Retinal pigment epithelial cell (primary cell): ENCODE data around the gene MLIP.
"Not testable (repeated sequence)": the region's sequence is repeated elsewhere in the genome, so short reads cannot be mapped to it uniquely, and the experiment has no call there.

Source experiments
- DNase-seq: peaks from one replicate; pipeline ENCODE4 v3.0.0-alpha.2; 2010; ENCODE audit warnings: low read depth
- H3K4me3 ChIP-seq: 2 replicates; pipeline ENCODE4 v1.5.1; 2011; ENCODE audit warnings: mild to moderate bottlenecking, low read length, control low read depth, moderate library complexity
- TF ChIP-seq, protein P1 (sequence below): conservative IDR thresholded peaks from 2 replicates; pipeline ENCODE4 v1.5.1; 2011; ENCODE audit warnings: low read depth, low read length, control low read depth, inconsistent platforms

MLIP gene

DNA sequence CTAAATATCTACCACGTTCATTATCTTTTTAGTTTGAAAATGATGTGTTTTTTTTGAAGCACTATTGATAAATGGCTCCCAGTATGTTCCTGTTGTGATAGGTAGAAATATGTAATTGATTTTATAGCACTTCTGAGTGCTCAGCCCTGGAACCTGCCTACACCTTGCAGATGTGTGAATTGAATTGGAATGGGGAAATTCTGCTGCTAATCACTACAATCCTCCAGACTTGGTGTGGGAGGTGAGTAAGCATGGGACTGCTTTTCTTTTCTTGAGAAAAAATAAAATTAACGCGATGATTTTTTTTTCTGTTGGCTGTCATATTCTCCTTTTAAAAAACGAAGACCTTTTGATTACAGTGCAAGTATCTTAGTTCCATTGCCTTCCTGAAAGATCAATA is 37.1 kb upstream of the MLIP start:
- TF ChIP-seq, protein P1, sequence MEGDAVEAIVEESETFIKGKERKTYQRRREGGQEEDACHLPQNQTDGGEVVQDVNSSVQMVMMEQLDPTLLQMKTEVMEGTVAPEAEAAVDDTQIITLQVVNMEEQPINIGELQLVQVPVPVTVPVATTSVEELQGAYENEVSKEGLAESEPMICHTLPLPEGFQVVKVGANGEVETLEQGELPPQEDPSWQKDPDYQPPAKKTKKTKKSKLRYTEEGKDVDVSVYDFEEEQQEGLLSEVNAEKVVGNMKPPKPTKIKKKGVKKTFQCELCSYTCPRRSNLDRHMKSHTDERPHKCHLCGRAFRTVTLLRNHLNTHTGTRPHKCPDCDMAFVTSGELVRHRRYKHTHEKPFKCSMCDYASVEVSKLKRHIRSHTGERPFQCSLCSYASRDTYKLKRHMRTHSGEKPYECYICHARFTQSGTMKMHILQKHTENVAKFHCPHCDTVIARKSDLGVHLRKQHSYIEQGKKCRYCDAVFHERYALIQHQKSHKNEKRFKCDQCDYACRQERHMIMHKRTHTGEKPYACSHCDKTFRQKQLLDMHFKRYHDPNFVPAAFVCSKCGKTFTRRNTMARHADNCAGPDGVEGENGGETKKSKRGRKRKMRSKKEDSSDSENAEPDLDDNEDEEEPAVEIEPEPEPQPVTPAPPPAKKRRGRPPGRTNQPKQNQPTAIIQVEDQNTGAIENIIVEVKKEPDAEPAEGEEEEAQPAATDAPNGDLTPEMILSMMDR: no peak
- no peak overlapping the region for H3K4me3 ChIP-seq
- no peak for DNase-seq

DNA sequence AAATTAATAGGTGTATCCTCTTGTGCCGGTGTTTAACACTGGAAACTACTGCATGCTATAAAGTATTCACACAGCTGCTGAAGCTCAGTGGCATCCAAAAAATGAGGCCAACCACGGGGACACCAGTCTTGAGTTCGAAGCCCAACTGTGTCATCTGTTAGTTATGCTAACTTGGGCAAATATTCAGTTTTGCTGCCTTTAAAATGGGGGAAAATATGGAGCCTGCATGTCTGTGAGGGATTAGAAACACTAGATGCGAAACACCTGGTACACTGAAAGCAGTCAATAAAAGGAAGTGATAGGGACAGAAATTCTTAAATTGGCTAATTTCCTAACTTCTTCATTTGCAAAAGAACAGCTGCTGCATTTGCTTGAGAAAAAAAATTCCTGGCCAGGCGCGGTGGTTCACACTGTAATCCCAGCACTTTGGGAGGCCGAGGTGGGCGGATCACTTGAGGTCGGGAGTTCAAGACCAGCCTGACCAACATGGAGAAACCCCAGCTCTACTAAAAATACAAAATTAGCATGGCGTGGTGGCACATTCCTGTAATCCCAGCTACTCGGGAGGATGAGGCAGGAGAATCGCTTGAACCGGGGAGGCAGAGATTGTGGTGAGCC is 36.6 kb upstream of the MLIP start:
- TF ChIP-seq, protein P1: no peak
- no peak for DNase-seq
- H3K4me3 ChIP-seq: no peak overlapping the region

DNA sequence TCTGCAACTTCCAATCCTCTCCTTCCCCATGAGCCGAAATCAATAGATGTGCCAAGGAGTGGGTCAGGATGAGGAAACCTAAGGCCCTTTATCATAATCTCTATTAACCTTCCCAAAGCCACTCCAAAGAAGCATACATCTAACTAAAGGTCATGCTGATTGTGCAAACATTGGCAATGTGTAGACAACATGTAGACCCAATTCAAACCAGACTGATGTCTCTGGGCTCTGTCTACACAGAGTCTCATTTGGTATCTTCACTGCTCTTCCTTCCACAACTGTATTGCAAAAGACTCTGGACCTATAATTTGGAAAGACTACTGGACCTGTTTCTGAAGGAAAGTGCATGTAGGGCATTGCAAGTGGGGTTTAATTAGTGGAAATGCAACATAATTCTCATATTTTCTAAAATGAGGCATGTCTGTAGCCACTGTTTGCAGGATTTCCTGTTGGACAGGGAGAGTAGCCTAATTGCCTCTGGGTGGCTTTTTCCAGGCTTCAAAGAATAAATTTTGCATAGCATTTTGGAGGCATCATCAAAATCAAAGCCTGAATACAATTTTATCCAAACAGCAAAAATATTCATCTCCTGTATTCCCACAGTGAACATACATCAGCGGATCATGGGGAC is 35.0 kb upstream of the MLIP start:
- no peak overlapping the region for H3K4me3 ChIP-seq
- DNase-seq: no peak
- TF ChIP-seq, protein P1: no peak

DNA sequence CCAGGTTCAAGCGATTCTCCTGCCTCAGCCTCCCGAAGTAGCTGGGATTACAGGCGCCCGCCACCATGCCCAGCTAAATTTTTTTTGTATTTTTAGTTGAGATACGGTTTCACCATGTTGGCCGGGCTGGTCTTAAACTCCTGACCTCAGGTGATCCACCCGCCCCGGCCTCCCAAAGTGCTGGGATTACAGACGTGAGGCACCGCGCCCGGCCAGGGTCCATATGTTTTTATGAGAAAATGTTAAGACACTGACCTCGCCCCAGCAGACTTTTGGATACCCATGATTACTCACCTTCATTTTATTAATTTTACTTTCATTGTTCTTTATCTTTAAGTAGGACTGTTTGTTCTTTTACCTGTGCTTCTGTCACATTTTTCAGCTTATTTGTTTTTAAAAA is 29.7 kb upstream of the MLIP start:
- H3K4me3 ChIP-seq, DNase-seq: not testable (repeated sequence)

DNA sequence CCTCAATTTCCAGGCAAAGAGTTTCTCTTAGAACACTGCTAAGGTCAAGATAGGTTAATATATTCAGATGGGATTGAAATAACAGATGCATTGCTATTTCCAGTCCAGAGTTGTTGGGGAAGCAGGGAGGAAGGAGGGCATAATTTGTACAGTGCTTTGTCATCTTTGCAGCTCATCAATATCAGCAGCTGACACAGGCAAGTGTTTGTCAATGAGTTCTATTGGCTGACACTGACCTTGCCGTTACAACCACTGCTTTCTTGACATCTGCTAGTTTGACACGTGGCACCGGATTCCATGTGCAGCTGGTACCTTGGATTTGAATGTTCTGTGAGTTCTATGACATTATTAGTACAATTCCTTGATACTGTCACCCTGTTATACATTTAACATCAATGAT is 28.0 kb upstream of the MLIP start:
- no peak overlapping the region for H3K4me3 ChIP-seq
- TF ChIP-seq, protein P1: no peak
- no peak for DNase-seq

DNA sequence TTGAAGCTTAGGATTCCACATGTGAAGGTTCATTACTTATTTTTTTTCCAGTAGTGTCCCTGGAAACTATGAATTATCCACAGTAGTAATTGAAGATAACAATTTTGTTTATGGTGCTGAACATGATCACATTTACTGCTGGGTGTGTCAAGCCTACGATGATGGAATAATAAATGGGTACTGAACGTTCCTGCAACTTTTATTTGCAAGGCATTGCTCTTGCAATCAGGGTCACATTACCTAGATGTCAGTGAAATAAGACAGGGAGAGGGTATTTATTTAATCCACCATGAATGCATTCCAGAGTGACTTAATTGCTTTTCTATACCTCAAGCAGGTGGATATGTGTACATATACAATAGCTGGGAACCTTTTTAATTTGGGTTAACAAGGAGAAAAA is 27.0 kb upstream of the MLIP start:
- no peak overlapping the region for H3K4me3 ChIP-seq
- TF ChIP-seq, protein P1: no peak
- DNase-seq: no peak

DNA sequence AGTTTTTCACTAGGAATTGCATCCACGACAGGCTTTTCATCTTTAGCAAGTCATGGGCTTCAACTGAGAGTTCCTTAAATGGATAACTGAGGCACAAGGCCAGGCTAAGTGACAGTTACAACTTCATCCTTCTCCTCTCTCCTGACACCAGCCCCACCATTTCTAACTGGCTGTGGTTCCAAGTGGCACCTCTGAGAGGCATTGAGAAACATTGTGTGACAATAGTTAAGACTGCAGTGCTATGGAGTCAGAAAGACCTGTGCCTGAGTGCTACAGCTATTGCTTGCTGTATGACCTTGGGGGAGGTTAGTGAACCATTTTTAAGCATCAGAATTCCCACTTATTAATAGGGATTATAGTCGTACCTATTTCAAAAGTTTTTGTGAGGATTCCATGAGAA is 26.2 kb upstream of the MLIP start:
- H3K4me3 ChIP-seq: no peak overlapping the region
- TF ChIP-seq, protein P1: no peak
- no peak for DNase-seq

DNA sequence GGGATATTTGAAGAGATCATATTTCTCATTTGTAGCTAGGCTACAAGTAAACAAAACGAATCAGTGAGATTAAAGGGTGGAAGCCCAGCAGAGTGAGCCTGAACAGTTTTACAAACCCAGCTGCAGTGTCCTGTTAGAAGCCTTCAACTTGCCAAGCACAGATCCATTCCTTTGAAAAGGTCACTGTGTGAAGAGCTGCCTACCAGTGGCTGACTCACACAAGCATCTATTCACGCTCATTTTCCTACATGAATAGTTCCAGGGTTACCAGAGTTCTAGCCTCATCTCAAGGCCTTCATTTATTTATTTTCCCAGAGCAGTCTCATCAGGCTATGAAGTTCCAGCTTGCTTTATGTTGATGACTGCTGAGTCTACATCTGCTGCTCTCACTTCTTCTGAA is 25.7 kb upstream of the MLIP start:
- DNase-seq: peak; percentile 78
- H3K4me3 ChIP-seq: no peak overlapping the region
- TF ChIP-seq, protein P1: no peak
